Hematopoietic multipotent progenitor cell treated with erythropoietin and hydrocortisone succinate and interleukin-3 and kit ligand, for 17 days (in vitro differentiated cells): Measurements from ENCODE around the gene AUTS2.

Experiments
- DNase-seq: peaks from one replicate; pipeline ENCODE4 v3.0.0-alpha.2; 2015; ENCODE audit warnings: low spot score

Gene AUTS2

DNA sequence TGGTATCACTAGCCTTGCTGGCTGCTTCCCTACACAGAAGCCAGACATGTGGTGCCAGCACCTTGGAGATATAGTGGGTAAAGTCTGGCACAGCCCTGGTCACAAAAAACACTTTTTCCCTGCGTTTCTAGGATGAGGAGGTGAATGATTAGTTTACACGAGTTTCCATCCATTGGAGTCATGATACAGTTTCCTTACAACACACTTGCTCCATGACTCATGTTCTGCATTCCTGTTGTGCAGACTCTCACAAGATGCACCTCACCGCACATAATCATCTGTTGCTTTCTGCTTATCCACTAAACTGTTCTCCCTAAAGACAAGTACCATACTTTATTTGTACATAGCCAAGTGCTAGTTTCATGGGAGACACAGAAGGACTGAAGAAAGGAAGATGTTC lies 786.6 kb downstream of the AUTS2 start:
- DNase-seq = no peak

DNA sequence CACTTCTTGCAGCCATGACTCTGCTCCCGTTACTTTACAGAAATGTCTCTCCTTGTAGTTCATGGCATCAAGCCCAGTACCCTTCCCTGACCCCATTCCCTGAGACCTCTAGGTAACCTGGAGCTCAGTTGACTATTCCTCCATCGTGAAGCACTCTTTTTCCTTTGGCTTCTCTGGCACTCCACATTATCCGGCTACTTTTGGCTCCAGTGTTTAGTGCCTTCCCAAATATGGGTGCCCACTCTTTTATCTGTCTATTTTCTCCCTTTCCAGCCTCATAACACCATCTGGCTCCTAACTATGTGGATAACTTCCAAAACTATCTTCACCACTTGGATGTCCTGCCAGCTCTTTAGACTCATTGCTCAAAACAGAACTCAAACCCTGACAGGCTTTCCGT lies 788.9 kb downstream of the AUTS2 start:
- DNase-seq = no peak

DNA sequence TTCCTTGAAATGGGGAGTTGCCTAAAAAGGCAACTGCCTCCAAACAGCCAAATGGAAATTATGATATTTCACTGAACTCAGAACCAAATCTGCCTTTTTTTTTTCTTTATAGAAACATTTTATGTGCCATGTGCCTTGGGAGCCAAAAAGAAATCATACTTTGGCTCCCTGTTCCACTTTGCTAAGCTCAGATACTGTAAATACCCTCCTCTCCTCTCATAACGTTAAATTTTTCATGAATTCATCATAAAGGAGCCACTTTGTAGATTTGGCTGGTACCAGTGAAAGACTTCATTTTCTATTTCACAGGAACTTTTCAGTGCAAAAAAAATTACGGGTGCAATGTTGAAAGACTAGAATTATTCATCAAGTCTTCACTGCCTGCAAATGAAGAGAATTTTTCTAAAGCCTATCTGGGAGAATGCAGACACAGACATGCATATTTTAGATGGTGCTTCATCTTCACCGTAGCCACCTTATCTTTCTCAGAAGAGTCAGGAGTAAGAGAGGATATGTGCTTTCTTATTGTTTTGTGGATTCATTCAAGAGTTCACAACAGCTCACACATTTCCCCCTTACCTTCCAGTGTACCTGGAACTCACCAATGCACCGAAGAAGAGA lies 791.4 kb downstream of the AUTS2 start:
- no peak for DNase-seq

DNA sequence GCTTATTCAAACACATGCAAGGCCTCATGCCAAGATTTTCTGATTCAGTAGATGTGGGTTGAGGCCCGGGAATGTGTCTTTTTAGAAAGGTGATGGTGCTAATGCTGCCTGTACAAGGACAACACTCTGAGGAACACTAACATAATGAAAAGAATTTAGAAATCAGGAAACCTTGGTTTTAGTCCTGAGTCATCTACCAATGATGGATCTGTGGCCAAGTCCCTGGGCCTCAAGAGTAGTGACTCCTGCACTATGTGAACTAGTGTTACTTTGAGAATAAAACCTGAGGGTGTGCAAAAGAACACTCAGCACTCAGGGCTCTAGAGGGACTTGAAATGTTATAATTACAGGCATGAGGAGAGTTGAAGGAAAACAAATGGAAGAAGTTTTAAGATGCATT lies 792.0 kb downstream of the AUTS2 start:
- no peak for DNase-seq

DNA sequence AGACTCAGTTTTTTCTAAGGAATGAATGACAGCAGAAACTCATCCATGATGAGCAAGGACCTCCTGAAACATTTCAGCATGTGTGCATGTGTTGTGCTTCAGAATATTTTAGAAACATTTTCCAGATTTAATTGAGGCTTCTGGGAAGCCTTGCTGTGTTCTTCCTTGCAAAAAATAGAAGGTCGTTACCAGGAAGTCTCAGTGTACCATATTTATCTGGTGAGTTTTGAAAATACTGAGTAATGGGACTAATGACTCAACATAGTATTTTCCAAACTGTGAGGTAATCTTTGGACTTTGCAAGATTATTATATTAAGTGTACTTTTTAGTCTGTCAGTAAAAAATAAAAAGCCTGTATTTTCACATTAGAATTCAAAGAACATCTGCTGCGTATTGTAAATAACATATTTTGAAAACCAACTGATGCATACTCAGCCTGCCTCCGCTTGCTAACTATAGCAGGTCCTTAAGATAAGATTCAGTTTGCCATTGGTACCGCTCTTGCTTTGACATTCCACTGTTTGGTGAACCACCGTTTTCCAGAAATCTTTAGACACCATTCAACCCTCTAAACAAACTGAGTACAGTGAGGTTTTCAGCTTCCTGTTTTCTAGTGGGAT lies 794.1 kb downstream of the AUTS2 start:
- DNase-seq = no peak

DNA sequence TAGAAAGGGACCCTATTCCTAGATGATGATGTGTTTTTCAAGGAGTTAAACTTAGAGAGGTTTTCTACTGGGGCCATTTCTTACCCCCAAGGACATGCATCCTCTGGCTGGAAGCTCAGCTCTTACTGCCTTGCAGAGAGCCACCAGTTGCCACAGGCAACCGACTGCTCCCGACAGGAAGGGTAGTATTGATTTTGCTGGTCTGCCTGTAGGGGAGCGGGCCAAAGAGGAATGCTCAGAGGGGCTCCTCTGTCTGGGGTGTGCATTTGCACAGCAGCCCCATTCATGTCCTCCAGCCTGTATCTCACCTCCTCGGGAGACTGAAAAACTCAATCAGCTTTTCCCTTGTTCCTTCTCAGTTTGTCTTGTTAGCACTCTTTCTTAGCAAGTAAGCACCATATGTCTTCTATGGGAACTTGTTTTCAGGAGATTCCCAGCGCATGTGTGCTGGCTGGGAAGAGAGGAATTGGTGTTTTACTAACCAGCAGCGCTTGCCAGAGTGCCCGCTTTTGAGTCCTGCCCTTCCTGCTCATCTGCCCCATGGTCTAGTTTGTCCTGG lies 794.7 kb downstream of the AUTS2 start:
- DNase-seq = no peak

DNA sequence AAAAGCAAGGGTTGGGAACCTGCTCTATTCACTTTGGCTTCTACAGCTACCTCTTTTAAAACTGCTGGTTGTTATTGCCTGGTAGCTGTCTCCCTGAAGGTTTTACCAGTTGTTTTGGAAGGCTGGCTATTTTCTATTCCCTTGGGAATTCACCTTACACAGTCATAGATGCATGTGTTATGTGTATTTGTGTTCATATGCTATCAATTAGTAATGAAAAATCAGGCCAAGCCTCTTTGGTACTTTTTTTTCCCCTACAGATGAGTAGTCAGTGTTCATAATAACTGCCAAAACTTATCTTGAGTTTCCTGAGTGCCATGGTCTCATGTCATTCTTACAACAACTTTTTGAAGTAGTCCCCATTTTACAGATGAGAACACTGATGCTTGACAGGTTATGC lies 795.7 kb downstream of the AUTS2 start:
- DNase-seq = no peak

DNA sequence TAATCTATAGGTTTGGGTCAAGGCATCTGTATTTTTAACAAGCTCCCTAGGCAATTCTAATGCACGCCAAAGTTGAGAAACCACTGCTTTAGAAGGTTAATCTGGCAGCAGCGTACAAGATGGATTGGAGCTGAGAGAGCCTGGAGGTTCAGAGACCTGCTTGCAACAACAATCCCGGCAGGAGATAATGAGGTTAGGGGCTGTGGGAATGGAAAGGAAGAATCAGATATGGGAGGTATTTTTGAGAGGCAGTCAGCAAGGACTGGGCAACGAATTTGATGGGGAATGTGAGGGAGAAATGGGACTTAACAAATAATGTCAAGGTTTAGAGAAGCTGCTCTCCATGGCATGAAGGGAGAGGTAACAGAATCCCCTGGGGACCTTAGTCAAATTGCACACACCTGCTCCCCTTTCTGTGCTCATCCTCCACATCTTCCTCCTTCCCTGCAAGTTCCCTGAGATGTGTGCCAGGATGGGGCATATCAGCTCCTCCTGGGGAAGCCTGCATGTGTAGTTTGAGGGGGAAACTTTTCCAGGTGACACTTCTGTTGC lies 802.6 kb downstream of the AUTS2 start:
- no peak for DNase-seq

DNA sequence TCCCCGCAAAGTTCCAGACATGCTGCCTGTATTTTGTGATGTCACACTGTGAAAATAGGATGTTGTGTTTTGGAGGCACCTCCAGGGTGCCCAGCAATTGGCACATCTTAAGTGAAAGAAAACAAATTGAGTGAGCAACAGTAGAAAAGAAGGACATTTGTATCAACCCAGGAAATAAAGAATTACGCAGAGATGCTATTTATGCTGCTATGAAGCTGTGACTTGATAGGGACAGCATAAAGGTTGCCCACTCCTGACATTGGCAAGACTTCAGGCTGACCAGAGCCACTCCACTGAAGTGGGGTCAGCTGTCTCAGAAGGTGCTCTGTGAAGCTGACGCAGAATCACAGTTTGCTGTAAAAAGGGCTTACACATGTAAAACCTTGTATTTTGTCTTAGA lies 803.8 kb downstream of the AUTS2 start:
- no peak for DNase-seq

DNA sequence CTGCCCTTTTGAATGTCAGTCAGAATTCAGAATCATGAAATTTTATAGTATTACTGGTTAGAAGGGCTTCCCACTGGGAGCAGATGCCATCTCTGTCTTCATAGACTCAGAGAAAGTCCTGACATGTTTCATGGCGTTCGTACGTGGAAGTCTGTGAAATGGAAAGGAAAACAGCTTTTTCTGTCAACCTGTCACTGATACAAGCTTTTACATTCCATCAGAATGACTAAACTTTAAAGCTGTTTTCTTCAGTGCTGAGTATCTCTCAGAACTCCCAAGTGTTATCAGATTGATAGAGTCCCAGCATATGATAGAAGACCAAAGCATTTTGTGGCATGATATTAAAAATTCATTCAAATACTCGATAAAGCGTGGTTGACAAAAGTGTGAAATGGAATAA lies 807.0 kb downstream of the AUTS2 start:
- DNase-seq = no peak

DNA sequence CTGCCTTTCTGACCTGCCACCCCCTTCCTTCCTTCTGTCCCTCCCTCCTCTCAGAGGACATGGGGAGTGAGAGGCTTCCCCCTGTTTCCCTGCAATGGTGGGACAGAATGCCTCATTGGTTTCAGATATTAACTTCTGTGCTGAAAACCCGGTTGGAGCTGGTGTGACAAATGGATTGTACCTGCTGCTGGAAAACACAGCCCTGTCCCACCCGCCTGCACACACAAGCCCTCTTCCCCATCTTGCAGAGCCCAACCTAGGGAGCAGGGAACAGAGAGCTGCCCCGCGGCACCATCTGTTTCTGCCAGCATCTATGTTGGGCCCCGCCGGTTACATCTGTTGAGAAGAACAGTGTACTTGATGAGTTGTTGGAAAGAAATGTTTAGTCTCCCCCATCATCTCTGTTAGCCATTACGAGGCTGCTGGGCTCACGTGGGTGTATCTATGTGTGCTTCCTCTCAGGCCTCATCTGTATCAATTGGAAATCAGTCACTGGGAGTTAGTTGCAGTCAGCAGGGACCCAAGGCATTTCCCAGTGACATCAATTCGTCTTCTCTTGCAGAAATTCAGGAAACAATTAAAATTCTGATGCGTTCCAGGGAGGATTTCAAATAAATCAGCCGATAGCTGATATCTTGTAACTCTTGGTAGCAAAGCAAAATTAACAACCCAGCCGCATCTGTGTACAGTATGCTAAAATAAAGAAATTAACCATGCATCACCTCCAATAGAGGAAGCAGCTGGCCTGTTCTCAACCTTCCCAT lies 808.1 kb downstream of the AUTS2 start:
- no peak for DNase-seq

DNA sequence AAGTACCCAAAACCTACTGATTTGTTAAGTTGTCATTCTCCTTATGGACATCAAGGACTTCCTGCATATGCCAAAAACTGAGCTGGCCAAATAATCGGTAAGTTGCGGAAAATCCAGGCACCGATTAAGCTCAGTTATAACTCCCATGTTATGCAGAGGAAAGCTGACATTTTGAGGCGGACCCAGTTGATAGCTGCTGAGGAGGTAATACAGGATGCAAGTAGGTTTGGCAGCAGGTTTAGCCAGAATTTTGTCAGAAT lies 808.6 kb downstream of the AUTS2 start:
- no peak for DNase-seq

DNA sequence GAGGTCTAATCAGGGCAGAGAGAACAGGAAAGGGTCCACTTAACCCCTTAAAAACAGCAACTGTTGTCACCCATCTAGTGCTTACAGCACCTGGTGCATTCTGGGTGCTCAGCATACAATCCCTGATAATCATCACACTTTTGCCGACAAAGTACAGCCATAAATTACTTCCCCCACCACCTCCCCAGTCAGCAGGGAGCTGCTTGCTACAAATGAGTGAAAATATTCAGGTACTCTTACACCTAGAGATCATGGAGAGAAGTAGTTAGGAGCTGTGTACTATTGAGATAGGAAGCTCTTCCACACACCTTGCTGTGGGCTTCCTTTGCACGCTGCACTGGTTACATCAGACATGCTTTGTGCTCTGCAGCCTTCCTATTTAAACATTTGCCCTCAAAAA lies 810.2 kb downstream of the AUTS2 start:
- DNase-seq = no peak

DNA sequence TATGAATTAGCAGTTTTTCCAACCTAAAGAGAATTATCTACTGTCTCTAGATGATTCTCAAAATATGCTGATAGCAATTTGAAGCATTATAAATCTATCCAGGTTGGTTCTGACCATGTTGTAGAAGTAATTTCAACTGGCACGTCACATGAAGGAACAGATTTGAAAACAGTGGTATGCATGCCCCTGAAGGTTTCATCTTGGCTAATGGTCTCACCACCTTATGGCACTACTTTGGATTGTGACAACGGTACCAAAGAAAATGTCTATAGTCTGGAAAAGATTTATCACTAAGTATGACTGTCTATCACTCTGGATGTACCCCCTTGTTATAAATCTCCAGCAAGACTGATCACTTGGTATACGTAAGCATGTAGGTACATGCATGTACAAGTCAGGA lies 810.6 kb downstream of the AUTS2 start:
- DNase-seq = no peak

DNA sequence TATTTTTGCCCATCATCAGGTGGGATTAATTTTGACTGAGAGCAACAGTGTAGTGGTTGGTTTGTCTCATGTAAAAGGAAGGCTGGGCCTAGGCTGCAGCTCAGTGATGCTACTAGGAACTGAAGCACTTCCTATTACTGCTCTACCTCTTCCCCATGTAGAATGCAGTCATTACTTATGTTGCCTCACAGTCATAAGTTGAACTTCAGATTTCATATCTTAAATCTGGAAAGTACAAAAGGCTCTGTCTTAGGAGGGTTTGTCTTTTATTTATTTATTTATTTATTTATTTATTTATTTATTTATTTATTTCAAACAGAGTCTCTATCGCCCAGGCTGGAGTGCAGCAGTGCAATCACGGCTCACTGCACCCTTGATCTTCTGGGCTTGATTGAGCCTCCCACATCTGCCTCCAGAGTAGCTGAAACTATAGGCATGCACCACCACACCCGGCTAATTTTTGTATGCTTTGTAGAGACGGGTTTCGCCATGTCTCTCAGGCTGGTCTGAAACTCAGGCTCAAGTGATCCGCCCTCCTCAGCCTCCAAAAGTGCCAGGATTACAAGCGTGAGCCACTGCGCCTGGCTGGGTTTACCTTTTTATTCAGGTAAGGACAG lies 812.0 kb downstream of the AUTS2 start:
- DNase-seq = no peak

DNA sequence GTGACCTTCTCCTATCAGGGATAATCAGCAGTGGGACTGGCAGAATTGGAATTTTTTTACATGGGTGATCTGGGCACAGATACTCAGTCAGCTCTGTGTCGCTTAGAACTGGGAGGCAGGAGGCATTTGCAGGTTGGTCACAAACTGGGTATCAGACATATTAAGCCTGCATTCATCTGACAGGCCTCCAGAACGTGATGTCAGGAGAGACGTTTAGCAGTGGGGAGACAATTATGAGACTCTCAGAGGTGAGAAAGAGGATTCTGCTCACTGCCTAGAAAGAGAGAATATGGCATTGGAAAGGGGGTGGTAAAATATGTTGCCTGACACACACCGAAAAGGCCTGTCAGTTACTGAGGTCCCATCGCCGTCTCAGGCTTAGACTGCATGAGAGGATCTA lies 816.1 kb downstream of the AUTS2 start:
- no peak for DNase-seq

DNA sequence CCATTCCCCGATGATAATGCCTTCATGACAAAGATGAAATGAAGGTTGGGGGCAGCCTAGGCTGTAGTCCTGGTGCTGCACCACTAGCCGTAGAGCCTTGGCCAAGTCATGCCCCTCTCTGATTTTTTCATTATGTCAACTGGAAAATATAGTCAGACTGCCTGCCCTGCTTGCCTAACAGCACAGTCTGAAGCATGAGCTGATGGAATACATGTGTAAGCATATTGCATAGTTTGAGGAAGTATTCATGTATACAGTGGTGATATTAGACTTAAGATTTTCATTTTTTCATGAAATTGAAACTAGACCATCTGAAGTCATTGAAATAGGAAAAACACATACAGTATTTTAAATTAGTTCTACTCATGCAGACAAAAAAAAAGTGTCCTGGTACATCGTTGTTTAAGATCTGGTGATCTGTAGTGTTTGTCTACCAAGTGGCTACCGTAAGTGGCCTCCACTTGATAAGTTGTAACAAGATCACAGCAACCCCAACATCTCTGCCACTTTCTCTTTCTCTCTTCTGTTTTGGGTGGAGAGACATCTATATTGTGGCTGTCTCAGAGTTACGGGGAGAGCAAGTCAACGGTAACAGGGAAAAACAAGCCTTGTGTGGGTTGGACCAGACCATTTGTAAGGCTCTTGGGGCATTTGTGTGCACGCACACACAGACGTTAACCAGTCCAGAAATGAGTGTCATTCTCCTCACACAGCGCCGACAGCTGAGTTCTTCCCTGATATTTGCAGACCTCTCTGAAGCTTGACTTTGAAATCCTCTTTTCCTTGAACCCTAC lies 817.1 kb downstream of the AUTS2 start:
- no peak for DNase-seq

DNA sequence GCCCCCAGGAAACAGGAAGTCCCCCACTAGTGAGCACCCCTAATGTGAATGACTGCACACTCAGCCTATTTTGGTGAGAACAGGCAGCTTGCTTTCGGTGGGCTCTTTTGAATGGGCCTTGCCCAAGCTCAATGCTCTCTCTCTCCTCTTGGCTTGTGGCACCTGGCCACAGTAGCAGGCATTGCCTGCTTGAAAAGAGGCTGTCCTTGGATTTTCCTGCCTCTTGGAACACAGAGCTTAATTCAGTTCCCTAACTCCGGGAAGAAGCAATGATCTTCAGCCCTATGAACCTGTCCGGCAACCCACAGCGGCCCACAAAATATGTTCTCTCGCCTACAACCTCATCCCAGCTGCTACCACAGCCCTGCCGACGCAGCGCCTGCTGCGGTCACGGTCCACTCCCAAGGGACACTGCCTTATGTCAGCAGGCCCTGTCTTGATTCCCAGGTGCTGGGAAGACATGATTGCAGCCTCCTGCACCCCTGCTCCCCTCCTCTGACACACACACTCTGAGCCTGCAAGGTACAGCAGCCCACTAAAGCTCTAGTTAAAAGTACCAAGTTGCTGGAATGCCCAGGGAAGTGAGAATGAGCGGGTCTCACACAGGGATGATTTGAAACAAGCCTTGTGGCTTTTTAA lies 818.2 kb downstream of the AUTS2 start:
- no peak for DNase-seq

DNA sequence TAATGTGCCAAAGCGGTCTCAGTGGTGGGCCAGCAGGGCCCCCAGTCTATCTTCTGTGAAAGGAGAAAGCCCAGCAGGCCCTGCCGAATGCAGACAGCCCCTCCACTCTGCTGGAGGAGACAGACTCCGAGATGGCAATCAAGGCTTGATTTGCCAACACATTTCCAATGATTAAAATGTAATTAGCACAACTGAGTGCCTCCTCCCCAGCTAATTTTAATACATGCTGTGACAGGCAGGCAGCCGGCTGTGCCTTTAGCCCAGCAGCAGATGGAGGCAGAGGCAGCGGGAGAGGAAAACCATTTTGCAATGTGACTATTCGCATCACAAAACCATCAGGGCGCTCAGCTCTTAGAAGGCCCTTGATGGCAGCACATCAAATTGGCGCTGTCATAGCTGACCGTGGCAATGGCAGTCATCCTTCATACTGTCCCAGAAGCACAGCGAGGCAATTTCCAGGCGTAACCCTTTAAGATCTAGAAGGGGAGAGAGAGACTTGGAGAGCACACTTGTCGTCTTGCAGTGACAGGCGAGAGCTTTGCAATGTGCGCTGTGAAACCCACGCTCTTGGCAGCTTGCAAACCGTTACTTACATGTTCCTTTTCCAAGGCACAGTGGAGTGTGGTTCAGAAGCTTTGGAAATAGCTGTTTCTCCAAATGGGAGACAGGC lies 818.8 kb downstream of the AUTS2 start:
- DNase-seq = no peak

DNA sequence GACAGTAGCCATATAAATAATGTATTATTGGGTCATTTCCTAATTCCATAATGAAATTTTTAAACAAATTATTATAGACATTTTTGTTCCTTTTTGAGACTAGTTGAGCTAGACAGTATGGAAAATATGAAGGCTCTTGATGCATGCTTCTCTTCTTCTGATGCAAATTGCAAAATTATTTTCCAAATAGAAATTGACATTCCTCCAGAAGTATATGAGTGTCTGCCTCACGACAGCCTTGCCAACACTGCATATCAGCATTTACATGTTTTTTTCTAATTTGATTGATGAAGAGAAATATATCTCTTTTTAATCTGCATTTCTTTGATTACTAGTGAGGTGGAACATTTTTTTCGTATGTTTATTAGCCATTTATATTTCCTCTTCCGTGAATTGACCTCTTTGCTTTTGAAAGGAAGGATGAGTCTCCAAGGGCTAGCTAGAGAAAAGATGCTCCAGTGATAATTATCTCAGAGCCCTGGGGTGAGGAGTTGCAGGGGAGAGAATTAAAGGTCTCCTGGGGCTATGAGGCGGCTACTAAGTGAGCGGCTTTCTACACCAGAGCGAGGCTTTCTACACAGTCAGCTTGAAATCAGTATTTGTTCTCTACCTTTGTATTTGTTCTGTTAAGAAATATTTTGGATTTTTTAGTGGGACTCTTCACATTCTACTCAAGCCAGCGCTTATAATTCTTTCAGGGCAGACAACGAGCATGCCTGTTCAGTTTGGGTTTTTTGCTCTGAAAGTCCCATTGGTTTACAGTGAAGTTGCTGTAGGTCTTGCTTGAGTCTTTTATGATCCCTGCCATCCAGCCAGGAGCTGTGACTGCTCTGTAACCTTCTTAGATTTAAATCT lies 821.5 kb downstream of the AUTS2 start:
- no peak for DNase-seq
